ENCODE results near the gene MTCH1.

GRCh38 chr6:37021356-37022129 lies 35.5 kb upstream of the MTCH1 start:
- TF ChIP-seq CTCF (IDR thresholded peaks at IDR 0.05) (peak; percentile 54), KDM1A (IDR thresholded peaks at IDR 0.05; ENCODE audit: low read depth) (no peak), BHLHE40 (IDR thresholded peaks at IDR 0.05; ENCODE audit: low read depth, low read length) (no peak), TP53 (CRISPR knock-in tag; IDR thresholded peaks at IDR 0.05) (no peak), CHD4 (IDR thresholded peaks at IDR 0.05; ENCODE audit: borderline replicate concordance) (no peak), ZNF302 (CRISPR knock-in tag; IDR thresholded peaks at IDR 0.05) (no peak), RAD21 (conservative IDR thresholded peaks at IDR 0.05 in 1 of 2, IDR thresholded peaks at IDR 0.05 in 1 of 2) (peak; percentile 70 to 86), MAX (IDR thresholded peaks at IDR 0.05) (no peak)

Data from A549 (cell line).